HTR-8/SVneo (cell line): ENCODE results near the gene NPR2.

Source experiments
- DNase-seq: peaks from one replicate; pipeline ENCODE4 v3.0.0; 2011; ENCODE audit warnings: low spot score, mixed read lengths; ENCODE audit not compliant: insufficient read length
- FAIRE-seq: peaks from 2 replicates; lab custom pipeline; 2011; peaks lifted over from hg19 to GRCh38; lab: Jason Lieb, UNC

The NPR2 gene

GRCh38 chr9:35791297-35791921, at the start of gene NPR2:
Gene NPR2 (plus strand): TSS chr9:35791591. CDS start chr9:35792409, 818 bp downstream.
- FAIRE-seq (no peak), DNase-seq (no peak)

GRCh38 chr9:35741740-35742139, 49.7 kb upstream of the NPR2 start:
- DNase-seq (no peak), FAIRE-seq (no peak)

- FAIRE-seq = no peak
- DNase-seq = no peak
Measured at GRCh38 chr9:35743452-35743851, 47.9 kb upstream of the NPR2 start.

- FAIRE-seq (no peak), DNase-seq (no peak)
Measured at GRCh38 chr9:35743880-35744518, 47.4 kb upstream of the NPR2 start.

GRCh38 chr9:35745569-35745968, 45.8 kb upstream of the NPR2 start:
- FAIRE-seq (no peak), DNase-seq (no peak)

GRCh38 chr9:35746583-35746982, 44.8 kb upstream of the NPR2 start:
- DNase-seq (no peak), FAIRE-seq (no peak)

GRCh38 chr9:35748242-35748857, 43.0 kb upstream of the NPR2 start:
- DNase-seq = no peak
- FAIRE-seq = no peak

- FAIRE-seq = no peak
- peak; percentile 55 for DNase-seq
Measured at GRCh38 chr9:35748858-35749514, 42.4 kb upstream of the NPR2 start, which contains the start of the genes GBA2 and RGP1. Gene GBA2 (minus strand): TSS chr9:35749228. CDS start chr9:35748704, 524 bp downstream. Gene RGP1 (plus strand): TSS chr9:35749287. CDS start chr9:35749756, 469 bp downstream.

- no peak for DNase-seq
- no peak for FAIRE-seq
Measured at GRCh38 chr9:35749515-35750255, 41.7 kb upstream of the NPR2 start.

- no peak for FAIRE-seq
- no peak for DNase-seq
Measured at GRCh38 chr9:35750256-35750531, 41.2 kb upstream of the NPR2 start.

- DNase-seq (no peak), FAIRE-seq (no peak)
Measured at GRCh38 chr9:35753466-35753865, 37.9 kb upstream of the NPR2 start.

- DNase-seq = no peak
- FAIRE-seq = no peak
Measured at GRCh38 chr9:35754264-35754663, 37.1 kb upstream of the NPR2 start, which contains the start of gene MSMP. Gene MSMP (minus strand): TSS chr9:35754276. CDS start chr9:35754129, 147 bp downstream.

- DNase-seq = no peak
- FAIRE-seq = no peak
Measured at GRCh38 chr9:35755071-35755470, 36.3 kb upstream of the NPR2 start.

- peak; percentile 45 for DNase-seq
- no peak for FAIRE-seq
Measured at GRCh38 chr9:35756275-35757225, 34.8 kb upstream of the NPR2 start.

- FAIRE-seq = no peak
Measured at GRCh38 chr9:35757226-35757891, 34.0 kb upstream of the NPR2 start.

GRCh38 chr9:35757892-35758275, 33.5 kb upstream of the NPR2 start:
- no peak for FAIRE-seq

More at GRCh38 chr9:35757226-35757891, 34.0 kb upstream of the NPR2 start:
- DNase-seq = peak; percentile 39

GRCh38 chr9:35758475-35759050, 32.8 kb upstream of the NPR2 start:
- FAIRE-seq = no peak
- no peak for DNase-seq

More at GRCh38 chr9:35757892-35758275, 33.5 kb upstream of the NPR2 start:
- no peak for DNase-seq

- no peak for FAIRE-seq
- no peak for DNase-seq
Measured at GRCh38 chr9:35759795-35760194, 31.6 kb upstream of the NPR2 start.
